OCI-LY7 (cell line): ENCODE measurements around the gene SYK.

Experiments
- CTCF ChIP-seq: fragments of 200-600 bp; sonication (generic); conservative IDR thresholded peaks from 2 replicates; pipeline ENCODE4 v1.5.1; 2014; ENCODE audit warnings: mild to moderate bottlenecking, antibody characterized with exemption, low read length, moderate library complexity, mixed read lengths
- EZH2phosphoT487 ChIP-seq: fragments of 200-600 bp; sonication (generic); IDR thresholded peaks from 2 replicates; pipeline ENCODE4 v1.6.1; 2018; ENCODE audit warnings: low read depth, borderline replicate concordance, mild to moderate bottlenecking, mixed run types, antibody characterized with exemption, low read length, moderate library complexity, mixed read lengths

- TF ChIP-seq EZH2phosphoT487 (no peak), CTCF (no peak)
These were observed 71.8 kb downstream of the SYK start for GRCh38 chr9:90873422-90873821.
